ENCODE results near the gene SSBP2.

The SSBP2 gene

DNA sequence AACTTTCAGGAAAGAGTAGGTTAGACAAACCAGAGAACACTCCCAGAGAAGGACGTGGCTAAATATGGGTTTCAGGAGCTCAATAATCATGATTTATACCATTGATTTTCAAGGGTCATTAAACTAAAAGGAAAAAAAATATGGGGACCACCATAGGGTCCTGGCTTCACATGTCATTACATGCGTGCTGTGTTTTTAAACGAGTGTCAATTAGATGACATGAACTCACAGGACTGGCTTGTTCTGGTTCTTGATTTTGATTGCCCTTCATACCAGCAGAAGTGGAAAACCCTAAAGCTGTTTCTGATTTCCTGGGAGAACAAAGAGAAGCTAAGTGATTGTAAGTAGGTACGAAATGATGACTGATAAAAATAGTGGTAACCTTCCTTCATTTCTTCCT is 362.7 kb downstream of the SSBP2 start:
- no peak for DNase-seq (ENCODE audit: low read depth)
- H3K4me3 ChIP-seq (ENCODE audit: low read depth, low read length), result no peak overlapping the region
- no peak for TF ChIP-seq POLR2A (IDR thresholded peaks at IDR 0.05; ENCODE audit: extremely low read depth, insufficient read length)
- TF ChIP-seq CTCF (IDR thresholded peaks at IDR 0.05; ENCODE audit: low read depth, low read length), result no peak
- TF ChIP-seq, protein P1, sequence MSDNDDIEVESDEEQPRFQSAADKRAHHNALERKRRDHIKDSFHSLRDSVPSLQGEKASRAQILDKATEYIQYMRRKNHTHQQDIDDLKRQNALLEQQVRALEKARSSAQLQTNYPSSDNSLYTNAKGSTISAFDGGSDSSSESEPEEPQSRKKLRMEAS (IDR thresholded peaks at IDR 0.05; ENCODE audit: low read depth, low read length), result no peak
- no peak for TF ChIP-seq MYC (IDR thresholded peaks at IDR 0.05; ENCODE audit: low read depth, low read length)

DNA sequence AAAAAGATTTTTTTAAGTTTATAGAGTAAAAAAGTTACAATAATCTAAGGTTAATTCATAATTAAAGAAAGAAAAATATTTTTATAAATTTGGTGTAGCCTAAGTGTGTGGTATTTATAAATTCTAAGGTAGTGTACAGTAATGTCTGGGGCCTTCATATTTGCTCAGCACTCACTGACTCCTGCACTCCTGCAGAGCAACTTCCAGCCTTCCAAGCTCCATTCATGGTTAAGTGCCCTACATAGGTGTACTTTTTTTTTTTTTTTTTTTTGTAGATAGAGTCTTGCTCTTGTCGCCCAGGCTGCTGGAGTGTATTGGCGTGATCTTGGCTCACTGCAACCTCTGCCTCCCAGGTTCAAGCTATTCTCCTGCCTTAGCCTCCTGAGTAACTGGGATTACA is 367.0 kb downstream of the SSBP2 start:
- TF ChIP-seq POLR2A (IDR thresholded peaks at IDR 0.05; ENCODE audit: extremely low read depth, insufficient read length) (no peak), CTCF (IDR thresholded peaks at IDR 0.05; ENCODE audit: low read depth, low read length) (no peak), MYC (IDR thresholded peaks at IDR 0.05; ENCODE audit: low read depth, low read length) (no peak)
- TF ChIP-seq, protein P1 (IDR thresholded peaks at IDR 0.05; ENCODE audit: low read depth, low read length), result no peak
- DNase-seq (ENCODE audit: low read depth), result no peak
- no peak overlapping the region for H3K4me3 ChIP-seq (ENCODE audit: low read depth, low read length)

DNA sequence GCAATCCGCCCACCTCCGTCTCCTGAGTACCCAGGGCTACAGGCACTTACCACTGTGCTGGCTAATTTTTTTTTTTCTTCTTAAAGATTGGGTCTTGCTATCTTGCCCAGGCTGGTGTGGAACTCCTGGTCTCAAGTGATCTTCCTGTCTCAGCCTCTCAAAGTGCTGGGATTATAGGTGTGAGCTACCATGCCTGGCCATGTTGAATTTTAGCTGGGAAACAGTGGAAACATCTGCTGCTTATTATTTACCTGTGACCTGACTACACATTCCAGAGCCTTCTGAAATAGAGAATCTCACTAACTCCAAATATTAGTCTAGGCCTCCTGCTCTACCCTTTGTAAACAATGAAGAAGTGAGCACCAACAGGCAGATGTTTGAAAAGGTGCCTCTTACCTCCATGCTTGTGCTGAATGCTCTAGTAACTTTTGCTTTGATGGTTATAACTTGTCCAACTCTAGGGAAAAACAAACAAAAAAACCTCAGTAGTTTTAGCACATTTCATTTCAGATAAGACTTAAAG is 379.5 kb downstream of the SSBP2 start:
- DNase-seq (ENCODE audit: low read depth), result no peak
- TF ChIP-seq CTCF (IDR thresholded peaks at IDR 0.05; ENCODE audit: low read depth, low read length), result no peak
- no peak for TF ChIP-seq POLR2A (IDR thresholded peaks at IDR 0.05; ENCODE audit: extremely low read depth, insufficient read length)
- TF ChIP-seq MYC (IDR thresholded peaks at IDR 0.05; ENCODE audit: low read depth, low read length), result no peak
- TF ChIP-seq, protein P1 (IDR thresholded peaks at IDR 0.05; ENCODE audit: low read depth, low read length), result no peak
- H3K4me3 ChIP-seq (ENCODE audit: low read depth, low read length), result no peak overlapping the region

- H3K4me3 ChIP-seq (ENCODE audit: low read depth, low read length), result no peak overlapping the region
- DNase-seq (ENCODE audit: low read depth), result no peak
- TF ChIP-seq POLR2A (IDR thresholded peaks at IDR 0.05; ENCODE audit: extremely low read depth, insufficient read length), result no peak
- TF ChIP-seq, protein P1 (IDR thresholded peaks at IDR 0.05; ENCODE audit: low read depth, low read length), result no peak
- TF ChIP-seq MYC (IDR thresholded peaks at IDR 0.05; ENCODE audit: low read depth, low read length), result no peak
- no peak for TF ChIP-seq CTCF (IDR thresholded peaks at IDR 0.05; ENCODE audit: low read depth, low read length)
These were observed 380.0 kb downstream of the SSBP2 start for GRCh38 chr5:81370912-81371311.

- no peak for DNase-seq (ENCODE audit: low read depth)
- TF ChIP-seq MYC (IDR thresholded peaks at IDR 0.05; ENCODE audit: low read depth, low read length) (no peak), CTCF (IDR thresholded peaks at IDR 0.05; ENCODE audit: low read depth, low read length) (no peak), POLR2A (IDR thresholded peaks at IDR 0.05; ENCODE audit: extremely low read depth, insufficient read length) (no peak)
- TF ChIP-seq, protein P1 (IDR thresholded peaks at IDR 0.05; ENCODE audit: low read depth, low read length), result no peak
- no peak overlapping the region for H3K4me3 ChIP-seq (ENCODE audit: low read depth, low read length)
These were observed 385.4 kb downstream of the SSBP2 start for GRCh38 chr5:81365541-81365940.
